Neutrophil (primary cell): Measurements from ENCODE around the gene PHYH.

Experiments
- H3K27ac ChIP-seq: fragments of 200-600 bp; sonication (generic); 2 replicates; pipeline ENCODE4 v1.5.1; 2016; ENCODE audit warnings: mild to moderate bottlenecking, moderate library complexity
- H3K27me3 ChIP-seq: fragments of 200-600 bp; sonication (generic); 2 replicates; pipeline ENCODE4 v1.6.0; 2016; ENCODE audit warnings: mild to moderate bottlenecking
- H3K36me3 ChIP-seq: fragments of 200-600 bp; sonication (generic); 2 replicates; pipeline ENCODE4 v1.5.1; 2017
- H3K4me1 ChIP-seq, 2 experiments: fragments of 200-600 bp in 1 of 2; sonication (generic) in 1 of 2; 1 replicate in 1 of 2; 2 replicates in 1 of 2; pipeline versions ENCODE4 v1.5.1 to v1.6.1; 2013 to 2016; ENCODE audit warnings: low read depth in 1 of 2, low read length in 1 of 2, mild to moderate bottlenecking in 1 of 2, moderate library complexity in 1 of 2; ENCODE audit not compliant: control insufficient read depth in 1 of 2, insufficient read depth in 1 of 2
- H3K4me3 ChIP-seq, 2 experiments: fragments of 200-600 bp in 1 of 2; sonication (generic) in 1 of 2; 1 replicate in 1 of 2; 2 replicates in 1 of 2; pipeline ENCODE4 v1.5.1; 2013 to 2016; ENCODE audit warnings: low read depth in 1 of 2, low read length in 1 of 2, mild to moderate bottlenecking in 1 of 2, moderate library complexity in 1 of 2
- H3K9me3 ChIP-seq: fragments of 200-600 bp; sonication (generic); 2 replicates; pipeline ENCODE4 v1.5.1; 2016
- TF ChIP-seq, protein P1 (sequence below): fragments of 200-600 bp; sonication (generic); IDR thresholded peaks from 2 replicates; pipeline ENCODE4 v1.5.1; 2016; ENCODE audit warnings: antibody characterized with exemption

Gene PHYH

DNA sequence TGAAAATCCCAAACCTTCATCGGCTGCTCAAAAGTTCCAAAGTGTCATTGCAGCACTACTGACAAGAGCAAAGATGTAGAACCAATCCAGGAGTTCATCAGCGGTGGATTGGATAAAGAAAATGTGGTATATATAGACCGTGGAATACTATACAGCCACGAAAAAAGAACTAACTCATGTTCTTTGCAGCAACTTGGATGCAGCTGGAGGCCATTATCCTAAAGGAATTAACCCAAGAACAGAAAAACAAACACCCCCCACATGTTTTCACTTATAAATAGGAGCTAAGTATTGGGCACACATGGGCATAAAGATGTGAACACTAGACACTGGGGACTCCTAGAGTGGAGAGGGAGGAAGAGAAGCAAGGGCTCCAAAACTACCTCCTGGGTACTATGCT is 31.6 kb downstream of the PHYH start:
- Histone ChIP-seq H3K4me1 (no peaks in the 10 kb centered on the region), H3K36me3 (no peaks in the 10 kb centered on the region), H3K27me3 (no peaks in the 10 kb centered on the region), H3K27ac (no peak overlapping the region), H3K4me3 (no peak overlapping the region), H3K9me3 (no peaks in the 10 kb centered on the region)
- TF ChIP-seq, protein P1, sequence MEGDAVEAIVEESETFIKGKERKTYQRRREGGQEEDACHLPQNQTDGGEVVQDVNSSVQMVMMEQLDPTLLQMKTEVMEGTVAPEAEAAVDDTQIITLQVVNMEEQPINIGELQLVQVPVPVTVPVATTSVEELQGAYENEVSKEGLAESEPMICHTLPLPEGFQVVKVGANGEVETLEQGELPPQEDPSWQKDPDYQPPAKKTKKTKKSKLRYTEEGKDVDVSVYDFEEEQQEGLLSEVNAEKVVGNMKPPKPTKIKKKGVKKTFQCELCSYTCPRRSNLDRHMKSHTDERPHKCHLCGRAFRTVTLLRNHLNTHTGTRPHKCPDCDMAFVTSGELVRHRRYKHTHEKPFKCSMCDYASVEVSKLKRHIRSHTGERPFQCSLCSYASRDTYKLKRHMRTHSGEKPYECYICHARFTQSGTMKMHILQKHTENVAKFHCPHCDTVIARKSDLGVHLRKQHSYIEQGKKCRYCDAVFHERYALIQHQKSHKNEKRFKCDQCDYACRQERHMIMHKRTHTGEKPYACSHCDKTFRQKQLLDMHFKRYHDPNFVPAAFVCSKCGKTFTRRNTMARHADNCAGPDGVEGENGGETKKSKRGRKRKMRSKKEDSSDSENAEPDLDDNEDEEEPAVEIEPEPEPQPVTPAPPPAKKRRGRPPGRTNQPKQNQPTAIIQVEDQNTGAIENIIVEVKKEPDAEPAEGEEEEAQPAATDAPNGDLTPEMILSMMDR: no peak

DNA sequence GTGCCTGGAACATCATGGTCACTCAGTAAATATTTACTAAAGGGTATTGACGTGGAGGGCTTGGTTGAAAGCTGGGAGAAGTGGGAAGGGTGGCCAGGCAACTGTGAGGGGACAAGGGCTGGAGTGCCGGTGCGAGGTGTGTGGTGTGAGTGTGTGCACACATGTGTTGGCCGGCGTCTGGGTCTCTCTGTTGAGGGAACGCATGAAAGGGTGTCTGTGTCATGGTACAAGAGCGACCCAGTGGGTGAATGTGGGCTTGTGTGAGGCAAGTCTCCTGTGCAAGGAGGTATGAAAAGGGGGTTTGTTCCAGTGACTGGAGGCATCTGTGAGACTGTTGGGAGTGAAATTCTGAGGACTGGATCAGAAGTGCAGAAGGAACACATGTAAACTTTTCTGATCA is 36.3 kb downstream of the PHYH start:
- TF ChIP-seq, protein P1: no peak
- H3K27ac ChIP-seq: no peak overlapping the region
- no peak overlapping the region for H3K4me3 ChIP-seq
- no peaks in the 10 kb centered on the region for H3K27me3 ChIP-seq
- H3K9me3 ChIP-seq: no peaks in the 10 kb centered on the region
- H3K4me1 ChIP-seq: no peaks in the 10 kb centered on the region
- H3K36me3 ChIP-seq: no peaks in the 10 kb centered on the region

DNA sequence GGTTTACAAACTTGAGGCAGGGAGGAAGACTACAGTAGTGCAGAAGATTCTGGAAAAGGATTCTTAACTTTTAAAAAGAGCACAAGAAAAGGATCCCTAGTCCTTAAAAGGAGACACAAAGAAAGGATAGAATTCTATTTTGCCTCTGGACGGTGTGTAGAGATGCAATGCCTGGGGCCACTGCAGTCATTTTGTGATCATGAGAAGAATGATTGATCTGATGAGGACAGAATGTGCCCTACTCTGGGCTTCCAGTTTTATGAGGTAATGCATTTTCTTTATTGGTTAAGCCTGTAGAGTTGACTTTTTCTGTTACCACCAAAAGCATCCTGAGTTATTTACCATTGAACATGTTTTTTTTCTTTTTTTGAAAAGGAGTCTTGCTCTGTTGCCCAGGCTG is 37.4 kb downstream of the PHYH start:
- Histone ChIP-seq H3K9me3 (no peaks in the 10 kb centered on the region), H3K27me3 (no peaks in the 10 kb centered on the region), H3K4me1 (no peaks in the 10 kb centered on the region), H3K4me3 (no peak overlapping the region), H3K27ac (no peak overlapping the region), H3K36me3 (no peaks in the 10 kb centered on the region)
- TF ChIP-seq, protein P1: no peak

DNA sequence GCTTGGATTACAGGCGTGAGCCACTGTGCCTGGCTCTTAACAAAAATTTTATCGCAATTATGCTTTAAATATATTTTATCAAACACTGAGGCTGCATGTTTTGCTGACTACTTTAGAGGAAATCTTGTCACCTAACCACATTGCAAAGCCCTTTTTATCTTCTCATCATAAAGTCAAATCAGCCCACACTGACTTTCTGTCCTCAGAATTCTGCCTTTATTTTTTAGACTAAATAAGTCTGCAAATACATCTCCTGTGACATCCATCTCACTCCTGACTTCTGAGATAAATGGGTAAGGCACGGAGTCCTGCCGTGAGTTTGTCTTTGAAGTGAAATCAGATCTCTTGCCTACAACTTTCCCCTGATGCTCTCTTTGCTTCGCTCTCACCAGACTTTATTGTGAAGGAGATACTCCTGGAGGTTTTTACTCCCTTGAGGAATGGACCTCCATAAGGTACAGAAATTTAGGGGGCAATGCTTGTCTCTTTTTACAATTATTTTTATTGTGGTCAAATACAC is 42.2 kb downstream of the PHYH start:
- no peaks in the 10 kb centered on the region for H3K36me3 ChIP-seq
- no peaks in the 10 kb centered on the region for H3K9me3 ChIP-seq
- H3K27ac ChIP-seq: no peak overlapping the region
- H3K4me1 ChIP-seq: no peaks in the 10 kb centered on the region
- TF ChIP-seq, protein P1: no peak
- H3K27me3 ChIP-seq: peaks cover 7% of the 10 kb centered on the region
- no peak overlapping the region for H3K4me3 ChIP-seq

DNA sequence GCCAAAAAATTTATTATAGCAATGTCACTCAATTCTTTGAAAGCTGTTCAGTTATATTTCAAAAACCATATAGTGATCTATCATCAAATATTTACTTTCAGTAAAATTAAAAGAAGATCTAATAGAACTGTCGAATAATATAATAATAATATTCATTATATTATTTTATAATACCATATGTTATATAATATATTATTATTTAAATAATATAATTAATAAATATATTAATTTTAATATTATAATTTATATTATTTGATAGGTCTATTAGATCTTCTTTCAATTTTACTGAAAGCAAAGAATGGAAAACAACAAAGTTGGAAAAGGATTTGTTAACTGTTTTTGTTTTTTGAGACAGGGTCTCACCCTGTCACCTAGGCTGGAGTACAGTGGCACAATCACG is 43.2 kb downstream of the PHYH start:
- Histone ChIP-seq H3K27me3 (peaks cover 7% of the 10 kb centered on the region), H3K27ac (no peak overlapping the region), H3K36me3 (no peaks in the 10 kb centered on the region), H3K4me3 (no peak overlapping the region), H3K4me1 (no peaks in the 10 kb centered on the region), H3K9me3 (no peaks in the 10 kb centered on the region)
- TF ChIP-seq, protein P1: no peak

DNA sequence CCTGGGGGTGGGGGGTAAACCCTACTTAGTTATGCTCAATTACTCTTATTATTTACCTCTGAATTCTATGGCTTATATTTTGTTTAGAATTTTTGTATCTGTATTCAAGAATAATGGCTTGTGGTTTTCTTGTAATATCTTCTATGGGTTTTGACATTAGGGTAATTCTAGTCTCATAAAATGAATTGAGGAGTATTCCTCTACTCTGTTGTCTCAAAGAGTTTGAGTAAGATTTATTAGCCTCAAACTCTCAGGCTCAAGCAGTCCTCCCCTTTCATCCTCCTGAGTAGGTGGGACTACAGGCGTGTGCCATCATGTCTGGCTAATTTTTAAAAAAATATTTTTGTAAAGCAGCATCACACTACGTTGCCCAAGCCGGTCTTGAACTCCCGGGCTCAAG is 46.1 kb downstream of the PHYH start:
- no peak overlapping the region for H3K4me3 ChIP-seq
- TF ChIP-seq, protein P1: no peak
- H3K27ac ChIP-seq: no peak overlapping the region
- no peaks in the 10 kb centered on the region for H3K4me1 ChIP-seq
- H3K9me3 ChIP-seq: no peaks in the 10 kb centered on the region
- no peaks in the 10 kb centered on the region for H3K36me3 ChIP-seq
- H3K27me3 ChIP-seq: peaks cover 7% of the 10 kb centered on the region
